Keratinocyte (primary cell): ENCODE results near the gene LRRC58. TPM values are rescaled to one million over a fixed set of nuclear protein-coding genes. Genes with fewer than 3 reads are reported as not detected.

Experiments used
- DNase-seq: peaks from one replicate; pipeline ENCODE4 v3.0.0-alpha.2; 2011; ENCODE audit warnings: low read depth, missing footprints, low spot score
- FAIRE-seq: peaks from 2 replicates; lab custom pipeline; 2011; peaks lifted over from hg19 to GRCh38; lab: Jason Lieb, UNC
- H2AFZ ChIP-seq: 2 replicates; pipeline ENCODE4 v1.6.0; 2012; ENCODE audit warnings: low read length, control low read depth, inconsistent platforms; ENCODE audit not compliant: control insufficient read depth
- H3K27ac ChIP-seq: 2 replicates; pipeline ENCODE4 v1.5.1; 2011; ENCODE audit warnings: low read length; ENCODE audit not compliant: control insufficient read depth, insufficient read depth
- H3K27me3 ChIP-seq: 3 replicates; pipeline ENCODE4 v1.6.0; 2011; ENCODE audit warnings: low read length; ENCODE audit not compliant: control insufficient read depth, insufficient read depth; ENCODE audit errors: extremely low read depth
- H3K36me3 ChIP-seq, 2 experiments: 2 replicates in 1 of 2; 3 replicates in 1 of 2; pipeline ENCODE4 v1.5.1; 2011; ENCODE audit warnings: low read length in 2 of 2, mild to moderate bottlenecking in 1 of 2; ENCODE audit not compliant: control insufficient read depth in 2 of 2, insufficient read depth in 2 of 2; ENCODE audit errors: extremely low read depth in 1 of 2
- H3K4me1 ChIP-seq: 3 replicates; pipeline ENCODE4 v1.5.1; 2011; ENCODE audit warnings: low read length; ENCODE audit not compliant: control insufficient read depth, insufficient read depth; ENCODE audit errors: extremely low read depth
- H3K4me2 ChIP-seq: 3 replicates; pipeline ENCODE4 v1.6.0; 2011; ENCODE audit warnings: low read depth, low read length; ENCODE audit not compliant: control insufficient read depth, insufficient read depth; ENCODE audit errors: extremely low read depth
- H3K4me3 ChIP-seq, 3 experiments: fragments of 200-600 bp in 1 of 3; sonication (generic) in 1 of 3; 2 replicates in 2 of 3; 3 replicates in 1 of 3; pipeline ENCODE4 v1.5.1; 2011 to 2016; ENCODE audit warnings: low read length in 3 of 3, mild to moderate bottlenecking in 3 of 3, control low read depth in 2 of 3, inconsistent platforms in 1 of 3, low read depth in 1 of 3, mixed read lengths in 1 of 3, mixed run types in 1 of 3, moderate library complexity in 1 of 3; ENCODE audit not compliant: control insufficient read depth in 2 of 3, insufficient read depth in 2 of 3; ENCODE audit errors: extremely low read depth in 1 of 3
- H3K79me2 ChIP-seq: 2 replicates; pipeline ENCODE4 v1.6.0; 2012; ENCODE audit warnings: low read length; ENCODE audit not compliant: control insufficient read depth, insufficient read depth
- H3K9ac ChIP-seq: 3 replicates; pipeline ENCODE4 v1.6.0; 2011; ENCODE audit warnings: low read length; ENCODE audit not compliant: control insufficient read depth, insufficient read depth; ENCODE audit errors: extremely low read depth
- H3K9me1 ChIP-seq: 3 replicates; pipeline ENCODE4 v1.6.0; 2011; ENCODE audit warnings: low read length; ENCODE audit not compliant: control insufficient read depth, insufficient read depth; ENCODE audit errors: extremely low read depth
- H3K9me3 ChIP-seq: 2 replicates; pipeline ENCODE4 v1.5.1; 2012; ENCODE audit warnings: low read depth, low read length; ENCODE audit not compliant: control insufficient read depth
- H4K20me1 ChIP-seq: 3 replicates; pipeline ENCODE4 v1.6.0; 2011; ENCODE audit warnings: low read length; ENCODE audit not compliant: control insufficient read depth, insufficient read depth; ENCODE audit errors: extremely low read depth
- EZH2 ChIP-seq: IDR thresholded peaks from one replicate; pipeline ENCODE4 v1.6.1; 2012; ENCODE audit warnings: inconsistent platforms, mild to moderate bottlenecking, low read length, moderate library complexity
- dilution Hi-C: fragments of 300-500 bp; cut with MboI; formaldehyde crosslinking; loops from one replicate; pipeline ENCODE4 v1.7.0; 2020; ENCODE audit warnings: low sequenced_read_pairs; ENCODE audit not compliant: extremely low pct_ligation_motif_present
- polyA minus RNA-seq, 3 experiments: library from RNA; depleted of rRNA, polyadenylated mRNA; stranded (reverse); fragments of >200 nt; gene quantifications; 1 replicate in 1 of 3; 2 replicates in 1 of 3; 3 replicates in 1 of 3; pipeline ENCODE4 v1.2.3, GENCODE V29; 2011
- polyA plus RNA-seq, 5 experiments: library from polyadenylated mRNA; depleted of rRNA in 3 of 5; stranded (reverse) in 3 of 5; stranded (forward) in 1 of 5; unstranded in 1 of 5; fragments of >200 nt; gene quantifications; 1 replicate in 1 of 5; 2 replicates in 3 of 5; 3 replicates in 1 of 5; pipeline versions ENCODE4 v1.2.1 to v1.2.3, GENCODE V29; 2011 to 2012; ENCODE audit warnings: missing spikeins in 2 of 5, low read depth in 1 of 5, low replicate concordance in 1 of 5
- TF ChIP-seq, protein P1 (sequence below), 3 experiments: IDR thresholded peaks in 1 of 3; conservative IDR thresholded peaks in 1 of 3; optimal IDR thresholded peaks in 1 of 3; 2 replicates in 2 of 3; 3 replicates in 1 of 3; pipeline versions ENCODE3 to v1.5.1; 2011; ENCODE audit warnings: low read length in 3 of 3, mild to moderate bottlenecking in 3 of 3, moderate library complexity in 2 of 3, control low read depth in 1 of 3, inconsistent platforms in 1 of 3; ENCODE audit not compliant: insufficient read depth in 2 of 3; ENCODE audit errors: extremely low read depth in 1 of 3

The LRRC58 gene
- 9.7 to 17.4 TPM (median 14.6 TPM) in 3 replicates for polyA plus RNA-seq
- 2.9 TPM for polyA plus RNA-seq (2011; ENCODE audit: low read depth)
- 6.2 and 12.8 TPM in 2 replicates for polyA plus RNA-seq (2011; cell fraction: cytosol; rRNA removed)
- polyA plus RNA-seq (2011; cell fraction: nucleus; rRNA removed): 8.4 and 11.0 TPM in 2 replicates
- 8.4 and 13.8 TPM in 2 replicates for polyA plus RNA-seq (2012; ENCODE audit: low replicate concordance)
- 3.7 to 23.4 TPM (median 13.0 TPM) in 3 replicates for polyA minus RNA-seq
- 16.1 TPM for polyA minus RNA-seq (2011; cell fraction: cytosol; rRNA and poly(A)+ RNA removed)
- polyA minus RNA-seq (2011; cell fraction: nucleus; rRNA and poly(A)+ RNA removed): 11.6 and 21.4 TPM in 2 replicates

DNA sequence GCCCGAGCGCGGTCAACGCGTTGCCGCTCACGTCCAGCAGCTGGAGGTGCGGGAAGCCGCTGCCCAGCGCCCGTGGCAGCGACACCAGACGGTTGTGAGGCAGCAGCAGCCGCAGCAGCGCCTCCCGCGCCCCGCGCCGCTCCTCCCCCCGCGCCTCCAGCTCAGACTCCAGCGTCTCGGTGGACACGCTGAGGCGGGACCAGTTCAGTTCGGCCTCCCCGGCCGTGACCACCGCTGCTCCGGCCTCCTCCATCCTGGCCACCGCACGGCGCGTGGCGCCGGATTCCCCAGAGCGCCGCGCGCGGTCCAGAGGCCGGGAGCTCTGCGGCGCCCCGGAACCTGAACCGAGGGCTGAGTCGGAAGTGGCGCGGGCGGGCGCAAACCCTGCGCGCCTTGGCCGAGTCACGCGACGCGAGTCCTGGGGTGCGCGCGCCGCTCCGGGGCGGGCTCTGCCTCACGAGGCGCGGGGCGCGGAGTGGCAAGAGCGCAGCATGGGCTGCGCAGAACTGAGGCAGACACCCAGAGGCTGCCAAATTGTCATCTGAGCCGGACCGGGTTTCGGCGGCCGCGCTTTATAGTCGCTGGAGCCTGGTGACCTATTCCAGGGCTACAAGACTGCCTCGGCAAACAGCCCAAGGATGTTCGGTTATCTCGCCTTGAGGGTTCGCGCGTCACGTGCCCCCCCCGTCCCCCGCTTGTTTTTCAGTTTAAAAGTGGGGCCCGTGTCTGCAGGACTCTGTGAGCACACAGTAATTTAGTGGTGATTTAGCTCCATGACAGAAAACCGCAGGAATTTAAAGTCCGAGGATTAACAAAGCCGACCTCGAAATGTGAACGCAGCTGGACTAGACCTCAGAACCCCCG, at the start of gene LRRC58:
TSS of gene LRRC58 (minus strand) at position 364 of the 864 bp plus-strand sequence. CDS start at position 253, 111 bp downstream.
- Histone ChIP-seq H3K27me3 (no peaks in the 10 kb centered on the region), H3K4me2 (peak within 1 kb of the TSS; percentile 99), H3K9me3 (no peaks in the 10 kb centered on the region), H3K4me3 (peak within 1 kb of the TSS; percentile 75 to 94 (median 84)), H3K36me3 (no peaks in the 10 kb centered on the region), H4K20me1 (peaks cover 1% of the 10 kb centered on the region), H3K79me2 (peaks cover 46% of the 10 kb centered on the region), H3K9ac (peak within 1 kb of the TSS; percentile 87), H3K27ac (peak within 1 kb of the TSS; percentile 77), H3K9me1 (no peaks in the 10 kb centered on the region), H3K4me1 (peaks cover 5% of the 10 kb centered on the region), H2AFZ (peak within 1 kb of the TSS; percentile 90)
- dilution Hi-C loops: no loop called here
- TF ChIP-seq, protein P1, sequence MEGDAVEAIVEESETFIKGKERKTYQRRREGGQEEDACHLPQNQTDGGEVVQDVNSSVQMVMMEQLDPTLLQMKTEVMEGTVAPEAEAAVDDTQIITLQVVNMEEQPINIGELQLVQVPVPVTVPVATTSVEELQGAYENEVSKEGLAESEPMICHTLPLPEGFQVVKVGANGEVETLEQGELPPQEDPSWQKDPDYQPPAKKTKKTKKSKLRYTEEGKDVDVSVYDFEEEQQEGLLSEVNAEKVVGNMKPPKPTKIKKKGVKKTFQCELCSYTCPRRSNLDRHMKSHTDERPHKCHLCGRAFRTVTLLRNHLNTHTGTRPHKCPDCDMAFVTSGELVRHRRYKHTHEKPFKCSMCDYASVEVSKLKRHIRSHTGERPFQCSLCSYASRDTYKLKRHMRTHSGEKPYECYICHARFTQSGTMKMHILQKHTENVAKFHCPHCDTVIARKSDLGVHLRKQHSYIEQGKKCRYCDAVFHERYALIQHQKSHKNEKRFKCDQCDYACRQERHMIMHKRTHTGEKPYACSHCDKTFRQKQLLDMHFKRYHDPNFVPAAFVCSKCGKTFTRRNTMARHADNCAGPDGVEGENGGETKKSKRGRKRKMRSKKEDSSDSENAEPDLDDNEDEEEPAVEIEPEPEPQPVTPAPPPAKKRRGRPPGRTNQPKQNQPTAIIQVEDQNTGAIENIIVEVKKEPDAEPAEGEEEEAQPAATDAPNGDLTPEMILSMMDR (optimal IDR thresholded peaks at IDR 0.05 in 1 of 3, IDR thresholded peaks at IDR 0.05 in 1 of 3, conservative IDR thresholded peaks at IDR 0.05 in 1 of 3; ENCODE audit: extremely low read depth in 1 of 3, insufficient read depth in 2 of 3, low read length in 3 of 3): peak in 2 of 3 experiments; percentile 49 to 51
- TF ChIP-seq EZH2: no peak
- FAIRE-seq (no peak), DNase-seq (peak; percentile 55)

GRCh38 chr3:120396469-120396868, 47.3 kb upstream of the LRRC58 start:
- H3K4me3 ChIP-seq: no peak overlapping the region
- H3K9me3 ChIP-seq: no peaks in the 10 kb centered on the region
- H3K27ac ChIP-seq: no peak overlapping the region
- H3K79me2 ChIP-seq: no peaks in the 10 kb centered on the region
- H3K4me1 ChIP-seq: no peaks in the 10 kb centered on the region
- no peak overlapping the region for H2AFZ ChIP-seq
- FAIRE-seq (no peak), DNase-seq (no peak)
- H3K9me1 ChIP-seq: no peaks in the 10 kb centered on the region
- peaks cover 20 to 32% of the 10 kb centered on the region in 2 experiments for H3K36me3 ChIP-seq
- no peak overlapping the region for H3K9ac ChIP-seq
- dilution Hi-C loops: no loop called here
- no peaks in the 10 kb centered on the region for H4K20me1 ChIP-seq
- H3K4me2 ChIP-seq: no peak overlapping the region
- H3K27me3 ChIP-seq: no peaks in the 10 kb centered on the region
- TF ChIP-seq, protein P1 (optimal IDR thresholded peaks at IDR 0.05 in 1 of 3, IDR thresholded peaks at IDR 0.05 in 1 of 3, conservative IDR thresholded peaks at IDR 0.05 in 1 of 3; ENCODE audit: extremely low read depth in 1 of 3, insufficient read depth in 2 of 3, low read length in 3 of 3): no peak
- TF ChIP-seq EZH2: no peak
